Upper lobe of left lung (tissue), 4 donors: ENCODE measurements around the gene ADD1.

ENCODE experiments used
- CTCF ChIP-seq, 6 experiments: fragments of 450-650 bp in 4 of 6; fragments of 200-600 bp in 2 of 6; sonication (generic) in 2 of 6; IDR thresholded peaks; one replicate each; pipeline ENCODE4 v1.5.1; 2016 to 2019; ENCODE audit warnings: antibody characterized with exemption in 6 of 6
- EP300 ChIP-seq, 4 donors: sonication (generic); formaldehyde crosslinking; IDR thresholded peaks; one replicate each; pipeline ENCODE4 v1.5.1; 2017; ENCODE audit warnings: antibody characterized with exemption in 4 of 4, control low read depth in 2 of 4

- TF ChIP-seq EP300 (IDR thresholded peaks at IDR 0.05) (no peak), CTCF (IDR thresholded peaks at IDR 0.05) (no peak)
Measured at GRCh38 chr4:2804449-2804972, 39.1 kb upstream of the ADD1 start.
